ENCODE results near the gene GTF3C6.
"Not testable (repeated sequence)": the region's sequence is repeated elsewhere in the genome, so short reads cannot be mapped to it uniquely, and the experiment has no call there.

The GTF3C6 gene

GRCh38 chr6:110980227-110980626 is 21.7 kb downstream of the GTF3C6 start:
- no peak for DNase-seq

GRCh38 chr6:110980648-110981047 is 22.1 kb downstream of the GTF3C6 start:
- DNase-seq: no peak

DNA sequence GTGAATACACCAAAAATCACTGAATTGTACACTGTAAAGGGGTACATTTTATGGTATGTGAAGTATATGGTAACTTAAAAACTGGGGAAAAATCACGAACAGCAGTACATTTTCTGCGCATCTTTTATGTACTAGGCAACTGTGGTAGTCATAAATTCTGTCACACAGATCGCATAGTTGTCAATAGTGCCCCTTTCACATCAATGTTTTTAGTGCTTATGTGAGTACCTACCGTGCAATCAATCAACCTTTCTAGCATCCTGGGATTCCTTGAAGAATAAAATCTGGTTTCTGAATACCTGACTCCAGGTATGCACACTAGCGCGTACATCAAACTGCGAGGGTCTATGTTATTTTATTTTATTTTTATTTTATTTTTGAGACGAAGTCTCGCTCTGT is 22.7 kb downstream of the GTF3C6 start:
- no peak for DNase-seq

GRCh38 chr6:110990840-110991576 is 32.5 kb downstream of the GTF3C6 start:
- DNase-seq: no peak

- no peak for DNase-seq
Measured at GRCh38 chr6:110996691-110997090, 38.2 kb downstream of the GTF3C6 start.

- peak; percentile 7 for DNase-seq
Measured at GRCh38 chr6:110999634-111000270, 41.2 kb downstream of the GTF3C6 start.

DNA sequence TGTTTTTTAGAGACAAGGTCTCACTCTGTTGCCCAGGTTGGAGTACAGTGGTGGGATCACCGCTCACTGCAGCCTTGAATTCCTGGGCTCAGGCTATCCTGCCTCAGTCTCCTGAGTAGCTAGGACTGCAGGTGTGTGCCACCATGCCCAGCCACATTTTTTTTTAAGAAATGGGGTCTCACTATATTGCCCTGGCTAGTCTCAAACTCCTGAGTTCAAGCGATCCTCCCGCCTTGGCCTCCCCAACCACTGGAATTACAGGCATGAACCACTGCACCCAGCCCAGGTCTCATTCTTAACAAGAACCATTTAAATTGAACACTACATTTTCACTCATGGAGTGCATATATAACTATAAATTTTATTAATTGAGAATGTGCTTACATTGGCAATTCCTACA is 43.8 kb downstream of the GTF3C6 start:
- DNase-seq: no peak

DNA sequence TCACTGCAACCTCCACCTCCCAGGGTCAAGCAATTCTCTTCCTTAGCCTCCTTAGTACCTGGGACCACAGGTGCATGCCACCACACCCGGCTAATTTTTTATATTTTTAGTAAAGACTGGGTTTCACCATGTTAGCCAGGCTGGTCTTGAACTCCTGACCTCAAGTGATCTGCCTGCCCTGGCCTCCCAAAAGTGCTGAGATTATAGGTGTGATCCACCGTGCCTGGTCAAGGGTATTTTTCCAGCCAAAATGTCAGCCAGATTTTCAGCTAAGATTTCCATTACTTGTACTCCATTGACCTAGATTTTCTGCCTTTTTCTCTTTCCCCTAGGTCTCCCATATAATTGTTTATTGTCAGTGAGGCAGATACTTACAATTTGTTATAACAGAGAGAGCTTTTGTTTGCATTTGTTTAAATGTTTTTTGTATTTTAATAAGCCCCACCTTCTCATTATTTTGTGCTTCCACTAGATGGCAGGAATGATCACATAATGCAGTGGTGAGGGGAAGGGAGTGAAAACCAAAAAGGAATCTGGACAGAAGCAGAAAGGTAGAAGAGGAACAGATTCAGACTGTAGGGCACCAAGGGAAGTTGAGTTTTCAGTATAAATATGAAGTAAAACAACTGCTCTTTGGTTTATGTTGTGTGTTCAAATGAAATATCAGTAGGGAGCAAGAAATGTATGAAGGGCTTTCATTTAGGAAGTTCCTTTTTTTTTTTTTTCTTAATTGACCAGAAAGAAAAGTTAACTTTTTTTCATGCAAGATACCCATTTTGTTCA is 53.0 kb downstream of the GTF3C6 start:
- DNase-seq: peak; percentile 15

GRCh38 chr6:111012143-111012452 is 53.6 kb downstream of the GTF3C6 start:
- no peak for DNase-seq

DNA sequence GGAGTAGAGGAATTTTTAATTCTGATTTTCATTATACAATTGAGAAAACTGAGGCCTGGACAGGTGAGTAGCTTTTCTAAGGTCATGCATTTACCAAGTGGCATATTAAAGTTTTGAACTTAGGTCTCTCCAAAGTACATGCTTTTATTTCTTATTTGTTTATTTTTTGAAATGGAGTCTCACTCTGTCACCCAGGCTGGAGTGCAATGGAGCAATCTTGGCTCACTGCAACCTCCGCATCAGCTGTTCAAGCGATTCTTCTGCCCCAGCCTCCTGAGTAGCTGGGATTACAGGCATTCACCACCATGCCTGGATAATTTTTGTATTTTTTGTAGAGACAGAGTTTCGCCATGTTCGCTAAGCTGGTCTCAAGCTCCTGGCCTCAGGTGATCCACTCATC is 54.0 kb downstream of the GTF3C6 start:
- DNase-seq: not testable (repeated sequence)

DNA sequence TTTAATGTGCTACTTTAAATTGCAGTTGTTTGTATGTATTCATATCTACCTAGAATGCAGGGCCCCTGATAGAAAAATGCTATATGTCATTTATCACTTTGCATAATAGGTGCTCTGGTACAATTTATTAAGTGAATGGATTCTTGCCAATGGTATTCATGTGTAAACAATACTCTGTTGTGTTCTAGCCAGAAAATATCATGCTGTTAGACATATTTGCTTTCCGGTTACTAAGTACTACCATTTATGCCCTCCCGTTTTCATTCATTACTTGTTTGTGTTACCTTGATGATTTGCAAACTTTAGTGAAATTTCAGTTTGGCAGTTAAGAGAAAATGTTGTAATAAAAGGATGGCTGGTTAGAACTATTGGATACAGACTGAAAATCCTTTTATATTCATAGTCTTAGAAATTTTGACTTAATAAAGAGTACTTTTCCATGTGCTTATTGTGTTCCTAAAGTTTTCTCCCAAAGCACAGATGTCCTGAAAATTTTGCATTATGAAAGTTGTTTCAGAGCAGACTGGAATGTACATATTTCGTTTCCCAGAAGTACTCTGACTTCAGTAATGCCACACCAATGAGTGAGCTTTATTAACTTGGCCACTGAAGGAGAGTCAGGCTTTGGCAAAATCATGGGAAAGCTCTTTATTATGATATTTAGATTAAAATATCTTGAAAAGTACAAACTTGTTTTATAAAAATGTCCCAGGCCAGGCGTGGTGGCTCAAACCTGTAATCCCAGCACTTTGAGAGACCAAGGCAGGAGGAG is 54.8 kb downstream of the GTF3C6 start:
- peak; percentile 40 for DNase-seq

- no peak for DNase-seq
Measured at GRCh38 chr6:111015389-111016124, 57.1 kb downstream of the GTF3C6 start.

GRCh38 chr6:111017241-111017640 is 58.7 kb downstream of the GTF3C6 start:
- DNase-seq: not testable (repeated sequence)

Data from NCI-H1105 (cell line).